GM12891 (cell line): Measurements from ENCODE around the gene ACSS2. TPM values are rescaled to one million over a fixed set of nuclear protein-coding genes. Genes with fewer than 3 reads are reported as not detected.

Experiments
- DNase-seq: peaks from one replicate; pipeline ENCODE4 v3.0.0; 2011; ENCODE audit warnings: low spot score; ENCODE audit not compliant: insufficient read length
- FAIRE-seq: peaks from 2 replicates; lab custom pipeline; 2011; peaks lifted over from hg19 to GRCh38; lab: Jason Lieb, UNC
- PAX5 ChIP-seq: IDR thresholded peaks from 2 replicates; pipeline ENCODE4 v1.6.1; 2011; ENCODE audit warnings: low read length, moderate library complexity, mild to moderate bottlenecking; ENCODE audit not compliant: insufficient read depth, severe bottlenecking
- POLR2A ChIP-seq: IDR thresholded peaks from 2 replicates; pipeline ENCODE4 v1.6.1; 2011; ENCODE audit warnings: low read depth, low read length, control low read depth
- POLR2AphosphoS5 ChIP-seq: IDR thresholded peaks from 2 replicates; pipeline ENCODE4 v1.6.1; 2011; ENCODE audit warnings: low read depth, low read length, control low read depth
- POU2F2 ChIP-seq: IDR thresholded peaks from 2 replicates; pipeline ENCODE4 v1.6.1; 2011; ENCODE audit warnings: low read depth, mild to moderate bottlenecking, control low read depth, low read length, moderate library complexity
- SPI1 ChIP-seq: IDR thresholded peaks from 2 replicates; pipeline ENCODE4 v1.6.1; 2011; ENCODE audit warnings: low read depth, low read length, control low read depth
- TAF1 ChIP-seq: IDR thresholded peaks from 2 replicates; pipeline ENCODE4 v1.6.1; 2011; ENCODE audit warnings: low read depth, low read length, control low read depth
- polyA plus RNA-seq: library from polyadenylated mRNA; unstranded; fragments of >200 nt; gene quantifications from one replicate; pipeline ENCODE4 v1.2.1, GENCODE V29; 2012; ENCODE audit warnings: low read depth, missing spikeins, inconsistent platforms; ENCODE audit not compliant: missing spikeins

The ACSS2 gene, protein sequence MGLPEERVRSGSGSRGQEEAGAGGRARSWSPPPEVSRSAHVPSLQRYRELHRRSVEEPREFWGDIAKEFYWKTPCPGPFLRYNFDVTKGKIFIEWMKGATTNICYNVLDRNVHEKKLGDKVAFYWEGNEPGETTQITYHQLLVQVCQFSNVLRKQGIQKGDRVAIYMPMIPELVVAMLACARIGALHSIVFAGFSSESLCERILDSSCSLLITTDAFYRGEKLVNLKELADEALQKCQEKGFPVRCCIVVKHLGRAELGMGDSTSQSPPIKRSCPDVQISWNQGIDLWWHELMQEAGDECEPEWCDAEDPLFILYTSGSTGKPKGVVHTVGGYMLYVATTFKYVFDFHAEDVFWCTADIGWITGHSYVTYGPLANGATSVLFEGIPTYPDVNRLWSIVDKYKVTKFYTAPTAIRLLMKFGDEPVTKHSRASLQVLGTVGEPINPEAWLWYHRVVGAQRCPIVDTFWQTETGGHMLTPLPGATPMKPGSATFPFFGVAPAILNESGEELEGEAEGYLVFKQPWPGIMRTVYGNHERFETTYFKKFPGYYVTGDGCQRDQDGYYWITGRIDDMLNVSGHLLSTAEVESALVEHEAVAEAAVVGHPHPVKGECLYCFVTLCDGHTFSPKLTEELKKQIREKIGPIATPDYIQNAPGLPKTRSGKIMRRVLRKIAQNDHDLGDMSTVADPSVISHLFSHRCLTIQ
- 6.4 TPM for polyA plus RNA-seq

DNA sequence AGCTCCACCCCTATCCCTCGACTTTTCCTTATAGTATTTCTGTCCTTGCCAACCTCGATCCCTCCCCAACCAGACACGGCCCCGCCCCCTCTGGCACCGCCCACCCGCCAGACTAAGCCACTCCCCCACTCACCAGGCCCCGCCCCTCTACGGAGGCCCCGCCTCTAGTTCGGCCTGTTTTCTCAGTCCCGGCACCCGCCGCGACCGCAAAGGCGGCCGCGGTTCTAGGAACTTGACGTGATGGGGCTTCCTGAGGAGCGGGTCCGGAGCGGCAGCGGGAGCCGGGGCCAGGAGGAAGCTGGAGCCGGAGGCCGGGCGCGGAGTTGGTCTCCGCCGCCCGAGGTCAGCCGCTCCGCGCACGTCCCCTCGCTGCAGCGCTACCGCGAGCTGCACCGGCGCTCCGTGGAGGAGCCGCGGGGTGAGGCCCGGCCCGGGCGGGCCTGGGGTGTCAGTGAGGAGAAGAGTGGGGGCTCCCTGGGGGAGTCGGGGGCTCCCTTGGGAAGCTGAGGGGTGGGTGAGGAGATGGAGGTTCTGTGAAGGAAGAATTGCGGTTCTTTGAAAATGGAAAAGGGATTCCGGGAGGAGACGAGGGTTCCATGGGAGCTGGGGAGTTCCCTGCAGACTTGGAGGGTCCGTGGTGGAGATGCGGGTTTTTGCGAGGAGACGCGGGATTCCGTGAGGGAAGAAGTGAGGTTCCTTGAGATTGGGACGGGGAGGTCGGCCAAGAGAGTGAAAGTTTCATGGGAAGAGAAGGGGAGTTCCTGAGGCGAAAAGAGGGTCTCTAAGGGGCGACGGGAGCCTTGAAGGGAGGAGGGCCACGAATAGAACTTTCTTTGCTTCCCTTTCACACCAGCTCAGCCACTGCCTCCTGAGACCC is at the start of gene ACSS2:
Gene ACSS2 (plus strand): TSS at position 207 of the 877 bp plus-strand sequence. CDS start 34 bp downstream, at position 241.
- TF ChIP-seq POU2F2 (no peak), POLR2A (no peak)
- FAIRE-seq (peak; percentile 26), DNase-seq (peak; percentile 67)

DNA sequence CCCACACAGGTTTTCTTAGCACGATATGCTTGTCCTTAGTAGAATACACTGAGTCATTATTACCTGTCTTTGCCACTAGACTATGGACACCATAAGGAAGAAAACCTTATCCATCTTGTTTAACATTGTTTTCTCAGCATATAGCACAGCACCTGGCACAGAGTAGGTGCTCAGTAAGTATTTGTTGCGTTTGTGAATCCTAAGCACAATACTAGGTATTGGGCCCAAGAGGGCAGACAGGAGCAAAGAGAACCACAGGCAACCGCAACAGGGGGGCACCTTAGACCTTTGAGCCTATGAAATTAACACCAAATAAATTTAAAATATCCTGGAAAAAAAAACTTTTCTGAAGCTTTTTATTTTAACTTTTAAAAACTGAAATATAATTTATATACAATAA is 47.2 kb upstream of the ACSS2 start:
- DNase-seq (no peak), FAIRE-seq (no peak)
- TF ChIP-seq SPI1 (no peak), POLR2A (no peak), POU2F2 (no peak), PAX5 (no peak), POLR2AphosphoS5 (no peak), TAF1 (no peak)

DNA sequence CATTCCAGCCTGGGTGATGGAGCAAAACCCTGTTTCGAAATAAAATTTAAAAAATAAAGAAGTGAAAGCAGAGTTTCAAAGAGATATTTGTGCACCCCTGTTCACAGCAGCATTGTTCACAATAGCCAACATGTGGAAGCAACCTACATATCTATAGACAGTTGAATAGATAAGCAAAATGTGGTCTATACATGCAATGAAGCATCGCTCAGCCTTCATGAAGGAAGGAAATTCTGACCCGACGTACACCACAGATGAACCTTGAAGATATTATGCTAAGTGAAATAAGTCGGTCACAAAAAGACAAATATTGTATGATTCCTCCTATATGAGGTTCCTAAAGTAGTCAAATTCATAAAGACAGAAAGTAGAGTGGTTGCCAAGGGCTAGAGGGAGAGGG is 44.5 kb upstream of the ACSS2 start:
- DNase-seq (no peak), FAIRE-seq (no peak)
- TF ChIP-seq POU2F2 = no peak
- no peak for TF ChIP-seq POLR2AphosphoS5
- no peak for TF ChIP-seq TAF1
- TF ChIP-seq PAX5 = no peak
- no peak for TF ChIP-seq POLR2A
- no peak for TF ChIP-seq SPI1

DNA sequence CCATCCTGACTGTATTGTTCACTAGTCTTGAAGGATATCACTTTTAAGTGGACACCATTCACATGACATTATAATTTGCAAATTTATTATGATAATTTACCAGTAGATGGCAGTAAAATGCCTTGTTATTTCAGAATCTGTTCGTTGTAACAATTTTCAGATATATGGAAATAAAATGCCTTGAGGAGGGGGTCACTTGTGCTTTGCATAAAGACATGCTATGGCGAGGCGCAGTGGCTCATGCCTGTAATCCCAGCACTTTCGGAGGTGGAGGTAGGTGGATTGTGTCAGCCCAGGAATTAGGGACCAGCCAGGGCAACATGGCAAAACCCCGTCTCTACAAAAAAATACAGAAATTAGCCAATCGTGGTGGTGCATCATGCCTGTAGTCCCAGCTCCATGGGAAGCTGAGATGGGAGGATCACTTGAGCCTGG is 41.9 kb upstream of the ACSS2 start:
- FAIRE-seq = peak; percentile 26
- DNase-seq = no peak
- no peak for TF ChIP-seq PAX5
- TF ChIP-seq POLR2A = no peak
- TF ChIP-seq TAF1 = no peak

DNA sequence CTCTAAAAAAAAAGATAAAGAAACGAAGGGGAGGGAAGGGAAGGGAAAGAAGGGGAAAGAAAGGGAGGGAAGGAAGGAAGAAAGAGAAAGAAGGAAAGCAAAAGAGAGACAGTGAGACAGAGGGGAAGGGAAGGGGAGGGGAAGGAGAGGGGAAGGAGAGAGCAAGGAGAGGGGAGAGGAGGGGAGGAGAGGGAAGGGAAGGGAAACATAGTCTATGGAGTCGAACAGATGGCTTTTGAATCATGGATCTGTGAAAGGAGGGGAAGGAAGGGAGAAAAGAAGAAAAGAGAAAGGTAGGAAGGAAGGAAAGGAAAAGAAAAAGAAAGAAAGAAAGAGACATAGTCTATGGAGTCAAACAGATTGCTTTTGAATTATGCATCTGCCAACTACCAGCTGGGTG is 34.3 kb upstream of the ACSS2 start:
- TF ChIP-seq POLR2AphosphoS5 = no peak
- TF ChIP-seq POU2F2 = no peak
- TF ChIP-seq TAF1 = no peak
- no peak for TF ChIP-seq PAX5
- no peak for TF ChIP-seq POLR2A
- TF ChIP-seq SPI1 = no peak
- DNase-seq (no peak), FAIRE-seq (no peak)

DNA sequence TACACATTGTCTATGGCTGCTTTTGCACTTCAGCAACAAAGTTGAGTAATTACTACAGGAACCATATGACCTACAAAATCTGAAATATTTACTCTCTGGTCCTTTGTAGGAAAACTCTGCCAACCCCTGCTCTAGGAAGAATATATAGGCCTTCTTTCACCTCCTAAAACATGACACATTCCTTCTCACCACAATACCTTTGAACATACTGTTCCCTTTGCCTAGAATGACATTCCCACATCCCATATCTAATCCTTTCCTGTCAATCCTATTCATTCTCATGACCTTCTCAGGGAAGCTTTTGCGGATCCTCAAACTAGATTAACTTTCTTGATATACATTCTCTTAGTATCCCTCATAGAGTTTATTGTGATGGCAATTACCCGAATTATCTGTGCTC is 33.0 kb upstream of the ACSS2 start:
- TF ChIP-seq POU2F2 (no peak), SPI1 (no peak), POLR2A (no peak), POLR2AphosphoS5 (no peak), TAF1 (no peak), PAX5 (no peak)
- no peak for DNase-seq
- FAIRE-seq = no peak

DNA sequence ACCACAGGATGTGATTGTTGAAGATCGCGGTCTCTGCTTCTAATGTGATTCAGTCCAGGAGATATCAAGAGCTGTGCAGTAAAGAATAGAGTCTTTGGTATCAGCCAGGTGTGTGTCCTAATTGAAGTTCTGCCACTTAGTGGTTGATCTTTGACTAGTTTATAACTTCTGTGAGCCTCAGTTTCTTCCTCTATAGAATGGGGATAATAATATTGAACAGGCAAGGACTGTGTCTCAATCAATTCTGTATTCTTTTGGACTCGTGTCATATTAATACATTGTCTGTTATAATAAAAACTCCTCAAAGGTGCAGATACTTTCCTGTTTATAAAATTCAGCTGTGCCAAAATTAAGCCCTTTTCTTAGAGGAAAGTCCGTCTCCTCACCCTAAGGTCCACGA is 27.8 kb upstream of the ACSS2 start:
- TF ChIP-seq PAX5 = no peak
- TF ChIP-seq POU2F2 = no peak
- no peak for TF ChIP-seq SPI1
- no peak for DNase-seq
- no peak for FAIRE-seq

DNA sequence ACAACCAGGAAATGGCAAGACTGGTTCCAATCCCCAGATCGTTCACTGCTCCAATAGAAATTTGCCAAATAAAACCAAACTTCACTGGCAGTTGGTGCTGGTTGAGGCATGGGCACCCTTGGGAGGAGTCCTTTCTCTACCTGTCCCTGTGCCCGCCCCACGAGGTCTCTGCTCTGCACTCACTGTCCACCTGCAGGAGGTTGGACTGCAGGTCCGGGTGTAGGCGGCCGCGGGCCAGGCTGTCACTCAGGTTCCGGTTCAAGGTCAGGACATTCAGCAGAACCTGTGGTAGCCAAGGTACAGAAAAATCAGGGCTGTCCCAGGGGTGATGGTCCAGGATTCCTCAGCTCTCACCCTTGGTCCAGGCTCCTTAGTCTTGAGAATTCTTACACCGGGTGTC is 26.6 kb upstream of the ACSS2 start:
- no peak for DNase-seq
- TF ChIP-seq SPI1 = no peak
- TF ChIP-seq POU2F2 = no peak
- no peak for TF ChIP-seq POLR2A
- TF ChIP-seq PAX5 = no peak
- TF ChIP-seq POLR2AphosphoS5 = no peak
- TF ChIP-seq TAF1 = no peak
- FAIRE-seq = no peak

DNA sequence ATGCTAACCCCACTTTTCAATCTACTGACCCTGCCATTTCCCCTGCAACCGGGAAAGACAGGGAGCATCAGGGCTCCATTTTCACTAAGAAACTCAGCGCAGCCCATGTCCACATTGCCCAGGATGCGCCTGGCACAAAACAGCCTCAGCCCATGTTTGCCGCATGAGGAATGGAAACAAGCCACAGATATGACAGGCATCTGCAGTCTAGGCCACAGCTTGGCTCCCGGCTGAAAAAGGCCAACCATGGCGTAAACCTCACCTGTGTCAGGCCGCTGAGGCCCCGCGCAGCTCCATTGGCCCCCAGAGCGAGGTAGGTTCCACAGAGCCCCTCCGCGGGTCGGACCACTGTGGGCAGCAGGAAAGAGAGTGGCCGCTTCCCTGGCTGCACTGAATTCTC is 25.4 kb upstream of the ACSS2 start:
- FAIRE-seq (no peak), DNase-seq (no peak)
- TF ChIP-seq POU2F2 (no peak), SPI1 (no peak), TAF1 (no peak), POLR2A (no peak), POLR2AphosphoS5 (no peak), PAX5 (no peak)
